IMR-90 (cell line): ENCODE results near the gene COMMD1.

Experiments
- CEBPB ChIP-seq: IDR thresholded peaks from 2 replicates; pipeline ENCODE4 v1.6.1; 2012; ENCODE audit warnings: low read depth, low read length, improper control_type of control experiment
- MAFK ChIP-seq: IDR thresholded peaks from 2 replicates; pipeline ENCODE4 v1.6.1; 2012; ENCODE audit warnings: low read depth, low read length, improper control_type of control experiment
- MAZ ChIP-seq: IDR thresholded peaks from 2 replicates; pipeline ENCODE4 v1.6.1; 2012; ENCODE audit warnings: low read depth, mild to moderate bottlenecking, low read length, improper control_type of control experiment, moderate library complexity, borderline replicate concordance
- POLR2A ChIP-seq: IDR thresholded peaks from 2 replicates; pipeline ENCODE4 v1.6.1; 2012; ENCODE audit warnings: mild to moderate bottlenecking, low read depth, low read length
- RAD21 ChIP-seq: IDR thresholded peaks from 2 replicates; pipeline ENCODE4 v1.6.1; 2012; ENCODE audit warnings: low read length, improper control_type of control experiment
- RCOR1 ChIP-seq: IDR thresholded peaks from 2 replicates; pipeline ENCODE4 v1.6.1; 2012; ENCODE audit warnings: mild to moderate bottlenecking, low read length, improper control_type of control experiment; ENCODE audit not compliant: insufficient replicate concordance
- TF ChIP-seq, protein P1 (sequence below): fragments of 150-350 bp; IDR thresholded peaks from 2 replicates; pipeline ENCODE4 v1.6.1; 2017; ENCODE audit warnings: mild to moderate bottlenecking, antibody characterized with exemption, low read length, low read depth
- TF ChIP-seq, protein P2 (sequence below): conservative IDR thresholded peaks from 2 replicates; pipeline ENCODE4 v1.5.1; 2012; ENCODE audit warnings: mild to moderate bottlenecking, low read depth, low read length, improper control_type of control experiment

DNA sequence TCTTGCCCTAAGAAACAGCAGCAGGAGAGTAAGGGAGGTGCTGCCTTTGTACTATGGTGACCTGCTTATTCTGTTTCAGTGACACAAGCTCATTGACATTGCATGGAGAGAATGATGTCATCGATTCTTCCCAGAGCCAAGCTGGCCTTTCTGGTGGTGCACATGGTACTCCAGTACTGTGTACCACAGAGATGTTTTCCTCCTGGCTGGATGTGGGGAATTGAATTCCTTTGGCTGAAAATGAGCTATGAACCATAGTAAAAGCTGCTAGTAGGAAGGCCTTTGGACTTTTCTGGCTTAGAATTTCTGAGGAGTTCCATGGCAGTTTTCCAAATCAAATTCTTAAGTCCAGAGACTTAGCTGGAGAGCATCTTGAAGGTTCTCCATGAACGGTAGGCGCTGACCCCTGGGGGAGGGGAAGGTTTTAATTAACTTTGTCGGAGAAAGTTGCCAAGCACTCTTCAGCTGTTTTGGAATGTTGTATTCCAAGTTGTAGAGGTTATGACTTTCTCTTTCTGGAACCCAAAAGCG, 273.3 kb downstream of the COMMD1 start:
- TF ChIP-seq MAFK = no peak
- TF ChIP-seq, protein P1, sequence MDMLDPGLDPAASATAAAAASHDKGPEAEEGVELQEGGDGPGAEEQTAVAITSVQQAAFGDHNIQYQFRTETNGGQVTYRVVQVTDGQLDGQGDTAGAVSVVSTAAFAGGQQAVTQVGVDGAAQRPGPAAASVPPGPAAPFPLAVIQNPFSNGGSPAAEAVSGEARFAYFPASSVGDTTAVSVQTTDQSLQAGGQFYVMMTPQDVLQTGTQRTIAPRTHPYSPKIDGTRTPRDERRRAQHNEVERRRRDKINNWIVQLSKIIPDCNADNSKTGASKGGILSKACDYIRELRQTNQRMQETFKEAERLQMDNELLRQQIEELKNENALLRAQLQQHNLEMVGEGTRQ = no peak
- TF ChIP-seq, protein P2, sequence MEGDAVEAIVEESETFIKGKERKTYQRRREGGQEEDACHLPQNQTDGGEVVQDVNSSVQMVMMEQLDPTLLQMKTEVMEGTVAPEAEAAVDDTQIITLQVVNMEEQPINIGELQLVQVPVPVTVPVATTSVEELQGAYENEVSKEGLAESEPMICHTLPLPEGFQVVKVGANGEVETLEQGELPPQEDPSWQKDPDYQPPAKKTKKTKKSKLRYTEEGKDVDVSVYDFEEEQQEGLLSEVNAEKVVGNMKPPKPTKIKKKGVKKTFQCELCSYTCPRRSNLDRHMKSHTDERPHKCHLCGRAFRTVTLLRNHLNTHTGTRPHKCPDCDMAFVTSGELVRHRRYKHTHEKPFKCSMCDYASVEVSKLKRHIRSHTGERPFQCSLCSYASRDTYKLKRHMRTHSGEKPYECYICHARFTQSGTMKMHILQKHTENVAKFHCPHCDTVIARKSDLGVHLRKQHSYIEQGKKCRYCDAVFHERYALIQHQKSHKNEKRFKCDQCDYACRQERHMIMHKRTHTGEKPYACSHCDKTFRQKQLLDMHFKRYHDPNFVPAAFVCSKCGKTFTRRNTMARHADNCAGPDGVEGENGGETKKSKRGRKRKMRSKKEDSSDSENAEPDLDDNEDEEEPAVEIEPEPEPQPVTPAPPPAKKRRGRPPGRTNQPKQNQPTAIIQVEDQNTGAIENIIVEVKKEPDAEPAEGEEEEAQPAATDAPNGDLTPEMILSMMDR = no peak
- no peak for TF ChIP-seq POLR2A
- no peak for TF ChIP-seq RAD21
- TF ChIP-seq MAZ = no peak
- no peak for TF ChIP-seq RCOR1
- TF ChIP-seq CEBPB = no peak
